Rectal smooth muscle tissue (tissue), 1 donor: Measurements from ENCODE around the gene MLXIPL.
"Not testable (repeated sequence)": the region's sequence is repeated elsewhere in the genome, so short reads cannot be mapped to it uniquely, and the experiment has no call there.

Source experiments
- H3K27ac ChIP-seq: one replicate; pipeline ENCODE4 v1.7.0; 2013; ENCODE audit warnings: low read depth, low read length, inconsistent platforms
- H3K27me3 ChIP-seq: one replicate; pipeline ENCODE4 v1.7.0; 2013; ENCODE audit warnings: low read length; ENCODE audit not compliant: control insufficient read depth, insufficient read depth
- H3K36me3 ChIP-seq: one replicate; pipeline ENCODE4 v1.7.0; 2013; ENCODE audit warnings: low read length; ENCODE audit not compliant: control insufficient read depth, insufficient read depth
- H3K4me1 ChIP-seq: one replicate; pipeline ENCODE4 v1.7.0; 2013; ENCODE audit warnings: low read length; ENCODE audit not compliant: control insufficient read depth, insufficient read depth
- H3K4me3 ChIP-seq: one replicate; pipeline ENCODE4 v1.7.0; 2013; ENCODE audit warnings: low read length
- H3K9ac ChIP-seq: one replicate; pipeline ENCODE4 v1.7.0; 2013; ENCODE audit warnings: low read length

MLXIPL gene

DNA sequence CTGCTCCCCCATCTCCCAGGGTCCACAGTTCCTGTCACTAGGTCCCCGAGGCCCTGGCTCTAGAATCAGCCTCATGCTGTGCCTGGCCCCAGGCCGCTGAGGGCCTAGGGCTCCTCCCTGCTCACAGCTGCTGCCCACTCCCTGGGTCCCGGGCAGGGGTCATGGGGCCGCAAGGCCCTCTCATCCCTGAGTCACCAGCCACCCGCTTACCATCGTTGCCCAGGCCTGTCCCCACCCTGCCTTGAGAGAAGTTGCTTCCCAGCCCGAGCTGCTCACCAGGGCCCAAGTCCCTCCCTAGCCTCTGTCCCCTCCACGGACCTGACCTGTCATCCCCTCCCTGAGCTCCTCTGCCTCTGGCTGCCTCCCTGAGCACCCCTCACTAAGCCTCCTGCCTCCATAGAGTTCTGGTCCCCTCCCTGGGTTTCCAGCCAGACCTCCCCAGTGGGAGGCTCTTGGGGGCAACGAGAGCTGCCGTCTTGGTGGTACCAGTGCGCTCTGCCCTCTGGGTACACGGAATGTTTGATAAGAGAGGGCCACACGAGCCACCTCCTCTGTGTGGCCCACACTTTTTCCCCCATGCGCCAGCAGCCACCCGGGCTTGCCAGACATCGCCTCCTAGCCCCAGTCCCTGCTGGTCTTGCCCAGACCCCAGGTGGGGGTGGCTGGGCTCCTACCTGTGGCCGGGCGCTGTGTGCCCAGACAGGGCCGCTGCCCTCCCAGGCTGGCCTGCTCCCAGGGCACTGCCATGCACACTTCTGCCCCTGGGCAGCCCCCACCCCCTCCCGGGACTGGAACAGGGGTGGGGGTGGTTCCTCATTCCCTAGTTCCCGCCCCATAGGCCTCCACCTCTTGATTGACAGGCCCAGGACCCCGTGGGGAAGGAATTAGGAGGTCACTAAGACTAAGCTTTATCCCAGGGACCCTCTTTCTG lies 21.3 kb downstream of the MLXIPL start:
- H3K27ac ChIP-seq: no peak overlapping the region
- H3K36me3 ChIP-seq: no peaks in the 10 kb centered on the region
- H3K27me3 ChIP-seq: peaks cover 9% of the 10 kb centered on the region
- H3K4me1 ChIP-seq: no peaks in the 10 kb centered on the region
- H3K9ac ChIP-seq: no peak overlapping the region
- no peak overlapping the region for H3K4me3 ChIP-seq

DNA sequence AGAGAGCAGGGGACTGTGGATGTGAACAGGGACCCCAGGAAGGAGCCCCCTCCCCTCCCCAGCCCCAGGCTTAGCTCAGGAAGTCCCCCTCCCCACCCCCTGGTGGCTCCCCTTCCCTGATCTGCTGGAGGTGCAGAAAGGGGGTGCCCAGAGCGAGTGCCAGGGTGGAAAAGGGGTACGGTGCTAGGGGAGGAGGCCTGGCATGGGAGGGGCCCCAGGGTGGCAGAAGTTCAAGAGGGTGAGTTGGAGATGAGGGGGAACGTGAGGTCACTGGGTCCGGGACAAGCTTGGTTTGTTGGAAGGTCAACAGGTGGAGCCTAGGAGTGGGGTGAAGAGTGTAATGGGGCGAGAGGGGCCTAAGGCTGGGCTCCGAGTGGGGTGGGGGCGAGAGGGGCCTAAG lies 24.4 kb downstream of the MLXIPL start:
- no peak overlapping the region for H3K9ac ChIP-seq
- no peaks in the 10 kb centered on the region for H3K4me1 ChIP-seq

DNA sequence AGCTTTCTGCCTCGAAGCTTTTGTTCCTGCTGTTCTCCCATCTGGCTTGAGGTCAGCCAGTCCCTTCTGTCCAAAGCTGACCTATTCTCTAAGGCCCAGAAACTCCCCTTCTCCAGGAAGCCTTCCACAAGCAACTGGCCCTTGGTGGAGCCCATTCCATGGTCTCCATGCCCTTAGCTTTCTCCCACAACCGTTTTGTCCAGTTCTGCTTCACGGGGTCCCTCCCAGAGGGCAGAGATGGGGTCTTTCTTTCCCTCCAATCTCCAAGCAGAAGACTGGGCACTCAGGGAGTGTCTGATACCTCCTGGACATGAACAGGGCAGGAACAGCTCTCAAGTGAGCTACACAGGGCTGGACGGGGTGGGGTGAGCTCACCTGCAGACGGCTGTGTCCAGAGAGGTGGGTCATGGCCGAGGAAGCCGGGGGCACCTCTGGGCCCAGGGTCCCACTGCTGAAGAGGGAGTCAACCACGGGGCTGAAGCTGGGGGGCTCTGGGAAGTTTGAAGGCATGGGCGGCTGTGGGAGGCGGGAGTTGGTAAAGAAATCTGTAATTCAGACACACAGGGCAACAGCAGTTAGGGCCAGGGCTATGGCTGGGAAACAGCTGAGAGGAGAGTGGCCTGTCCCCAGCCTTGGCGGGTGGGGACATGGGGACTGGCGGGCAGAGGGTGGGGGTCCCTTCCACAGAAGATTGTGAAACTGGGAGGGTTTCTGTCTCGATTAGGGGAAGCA lies 25.0 kb downstream of the MLXIPL start:
- Histone ChIP-seq H3K27me3 (peaks cover 11% of the 10 kb centered on the region), H3K27ac (no peak overlapping the region), H3K9ac (no peak overlapping the region), H3K4me3 (no peak overlapping the region), H3K36me3 (no peaks in the 10 kb centered on the region), H3K4me1 (no peaks in the 10 kb centered on the region)

More for the DNA sequence above, 24.4 kb downstream of the MLXIPL start:
- Histone ChIP-seq H3K36me3 (no peaks in the 10 kb centered on the region), H3K27ac (no peak overlapping the region), H3K4me3 (no peak overlapping the region), H3K27me3 (peaks cover 11% of the 10 kb centered on the region)

DNA sequence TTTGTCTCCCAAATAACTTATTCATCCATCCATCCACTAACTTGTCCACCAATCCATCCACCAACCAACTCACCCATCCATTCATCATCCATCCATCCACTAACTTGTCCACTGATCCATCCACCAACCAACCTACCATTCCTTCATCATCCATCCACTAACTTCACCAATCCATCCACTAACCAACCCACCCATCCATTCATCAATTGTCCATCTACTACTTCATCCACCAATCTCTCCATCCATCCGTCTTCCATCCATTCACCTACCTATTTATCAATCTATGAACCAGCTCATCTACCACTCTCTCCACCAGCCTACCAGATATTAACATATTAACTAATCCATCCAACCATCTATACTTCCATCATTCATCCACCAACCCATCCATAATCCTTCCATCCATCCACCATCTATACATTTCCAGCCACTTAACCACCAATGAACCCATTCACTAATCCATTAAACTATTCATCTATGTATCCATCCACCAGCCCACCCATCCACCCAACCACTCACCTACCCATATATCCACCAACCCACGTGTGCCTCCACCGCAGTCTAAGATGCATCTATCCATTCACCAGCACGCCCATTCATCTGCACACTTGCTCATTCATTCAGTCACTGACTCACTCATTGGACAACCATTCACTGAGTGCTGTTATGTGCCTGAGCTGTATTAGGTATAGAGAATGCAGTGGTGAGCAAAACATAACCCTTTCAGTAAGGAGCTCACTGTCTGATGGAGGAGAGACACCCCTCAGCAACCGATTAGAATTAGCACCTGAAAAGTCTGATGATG lies 26.1 kb downstream of the MLXIPL start:
- Histone ChIP-seq H3K27me3 (peaks cover 10% of the 10 kb centered on the region), H3K4me3 (no peak overlapping the region), H3K9ac (no peak overlapping the region), H3K27ac (no peak overlapping the region), H3K36me3 (no peaks in the 10 kb centered on the region), H3K4me1 (no peaks in the 10 kb centered on the region)

DNA sequence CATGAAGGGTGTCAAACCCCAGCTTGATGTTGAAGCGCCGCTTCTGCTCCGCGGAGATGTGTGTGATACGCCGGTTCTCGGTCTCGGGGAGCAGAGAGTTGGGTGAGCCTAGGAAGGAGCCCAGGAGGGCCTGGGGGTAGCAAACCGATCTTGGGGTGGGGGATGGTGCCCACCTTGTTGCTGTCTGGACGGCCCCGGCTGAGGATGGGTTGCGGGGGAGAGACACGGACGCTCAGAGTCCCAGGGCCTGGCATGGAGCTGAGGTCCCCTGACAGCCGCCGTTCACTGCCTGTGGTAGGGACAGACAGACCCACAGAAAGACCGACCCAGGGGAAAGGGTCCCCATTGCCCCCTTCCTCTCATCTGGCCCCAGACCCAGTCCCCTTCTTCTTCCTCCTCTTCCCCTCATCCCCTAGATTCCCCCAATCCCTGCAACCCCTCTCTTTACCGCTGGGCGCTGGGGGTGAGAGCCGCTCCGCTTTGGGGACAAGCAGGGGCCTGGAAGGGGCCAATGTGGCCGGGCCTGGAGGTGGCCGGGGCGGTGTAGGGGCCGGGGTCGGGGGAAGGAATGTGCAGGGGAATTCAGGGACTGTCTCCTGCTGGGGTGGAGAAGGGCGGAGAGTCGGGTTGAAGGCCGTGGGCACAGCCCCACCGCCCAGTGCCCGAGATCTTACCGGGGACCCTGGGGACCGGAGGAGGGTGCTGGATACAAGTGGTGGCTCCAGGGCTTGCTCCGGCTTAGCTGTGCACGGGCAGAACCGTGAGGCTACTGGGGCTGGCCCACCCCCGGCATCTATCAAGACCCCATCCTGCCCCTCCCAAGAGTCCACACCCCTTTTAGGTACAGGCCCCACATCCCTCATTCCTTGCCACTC lies 27.9 kb downstream of the MLXIPL start:
- H3K27ac ChIP-seq: no peak overlapping the region
- H3K27me3 ChIP-seq: peaks cover 2% of the 10 kb centered on the region

DNA sequence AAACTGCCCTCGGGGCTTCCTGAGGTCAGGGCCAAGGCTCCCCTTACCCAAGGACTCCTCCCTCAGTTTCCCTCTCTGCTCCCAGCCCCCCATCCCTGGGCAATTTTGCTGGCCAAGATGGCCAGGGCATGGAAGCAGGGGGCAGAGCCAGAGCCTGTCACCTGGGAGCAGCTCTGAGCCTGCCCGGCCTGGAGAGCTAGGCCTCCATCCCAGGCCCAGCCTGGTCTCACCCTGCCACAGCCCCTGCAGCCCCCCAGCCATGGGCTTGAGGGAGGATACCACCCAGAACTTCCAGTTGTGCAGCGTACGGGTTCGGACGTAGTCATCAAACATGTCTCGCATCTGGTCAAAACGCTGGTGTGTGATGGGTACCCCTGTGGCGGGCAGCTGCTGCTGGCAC lies 29.0 kb downstream of the MLXIPL start:
- Histone ChIP-seq H3K27me3 (peaks cover 2% of the 10 kb centered on the region), H3K9ac (no peak overlapping the region), H3K36me3 (no peaks in the 10 kb centered on the region), H3K27ac (no peak overlapping the region), H3K4me1 (no peaks in the 10 kb centered on the region), H3K4me3 (no peak overlapping the region)

More for the DNA sequence above, 27.9 kb downstream of the MLXIPL start:
- no peaks in the 10 kb centered on the region for H3K36me3 ChIP-seq
- H3K4me3 ChIP-seq: no peak overlapping the region
- no peaks in the 10 kb centered on the region for H3K4me1 ChIP-seq
- no peak overlapping the region for H3K9ac ChIP-seq

DNA sequence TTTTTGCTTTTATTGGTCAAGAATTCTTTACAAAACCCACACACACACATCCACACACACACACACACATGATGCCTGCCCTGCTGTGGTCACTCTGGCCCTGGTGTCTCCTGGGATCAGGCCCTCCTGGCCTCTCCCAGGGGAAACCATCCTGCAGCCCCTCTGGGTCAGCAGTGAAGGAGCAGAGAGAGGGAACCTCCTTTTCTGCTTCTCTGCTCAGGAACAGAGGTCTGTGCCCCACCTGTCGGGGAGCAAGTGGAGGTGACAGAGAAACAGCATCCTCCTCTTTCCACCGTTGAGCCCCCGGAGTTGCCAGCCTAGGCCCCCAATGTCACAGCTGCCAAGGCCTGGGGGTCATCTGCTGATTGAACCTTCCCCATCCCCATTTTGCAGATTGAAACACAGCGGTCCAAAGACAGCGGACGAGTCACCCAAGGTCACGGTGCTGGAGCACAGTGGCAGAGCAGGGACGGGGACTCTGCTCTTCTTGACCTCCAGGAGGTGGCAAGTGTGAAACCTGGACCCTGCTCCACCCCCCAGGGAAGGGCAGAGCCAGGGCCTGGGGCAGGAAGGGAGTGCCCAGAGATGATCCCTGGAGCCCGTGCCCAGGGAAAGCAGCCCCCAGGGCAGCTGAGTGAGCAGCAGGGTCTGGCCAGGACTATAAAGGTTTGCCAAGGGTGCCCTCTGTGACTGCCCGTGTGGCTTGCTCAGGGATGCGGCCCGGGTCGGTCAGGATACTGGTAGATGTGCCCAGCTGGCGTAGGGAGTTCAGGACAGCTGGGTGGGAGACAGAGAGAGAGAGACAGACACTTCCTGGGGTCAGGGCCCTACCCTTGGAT lies 30.9 kb downstream of the MLXIPL start:
- H3K27ac ChIP-seq: no peak overlapping the region
- H3K9ac ChIP-seq: no peak overlapping the region
- no peak overlapping the region for H3K4me3 ChIP-seq
- no peaks in the 10 kb centered on the region for H3K4me1 ChIP-seq
- peaks cover 2% of the 10 kb centered on the region for H3K27me3 ChIP-seq
- H3K36me3 ChIP-seq: no peaks in the 10 kb centered on the region

DNA sequence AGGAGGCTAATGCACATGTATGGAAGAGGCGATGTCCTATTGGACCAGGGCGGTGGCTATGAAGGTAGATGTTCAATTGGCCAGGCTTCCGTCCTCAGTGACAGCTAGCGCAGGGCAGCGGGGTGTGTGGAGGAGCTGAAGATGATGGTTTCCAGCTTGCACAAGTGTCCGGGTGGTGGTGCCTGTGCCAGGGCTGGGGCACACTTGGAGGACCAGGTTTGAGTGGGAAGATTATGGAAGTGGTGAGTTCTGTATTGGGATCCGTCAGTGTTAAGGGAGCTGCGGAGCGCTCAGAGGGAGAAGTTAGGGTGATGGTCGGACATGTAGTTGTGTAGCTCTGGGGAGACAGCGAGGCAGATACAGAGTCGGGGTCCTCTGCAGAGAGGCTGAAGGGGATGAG lies 37.4 kb downstream of the MLXIPL start:
- H3K27me3 ChIP-seq: peaks cover 2% of the 10 kb centered on the region
- peaks cover 2% of the 10 kb centered on the region for H3K4me1 ChIP-seq
- no peak overlapping the region for H3K9ac ChIP-seq
- H3K27ac ChIP-seq: no peak overlapping the region
- H3K36me3 ChIP-seq: no peaks in the 10 kb centered on the region
- H3K4me3 ChIP-seq: no peak overlapping the region

DNA sequence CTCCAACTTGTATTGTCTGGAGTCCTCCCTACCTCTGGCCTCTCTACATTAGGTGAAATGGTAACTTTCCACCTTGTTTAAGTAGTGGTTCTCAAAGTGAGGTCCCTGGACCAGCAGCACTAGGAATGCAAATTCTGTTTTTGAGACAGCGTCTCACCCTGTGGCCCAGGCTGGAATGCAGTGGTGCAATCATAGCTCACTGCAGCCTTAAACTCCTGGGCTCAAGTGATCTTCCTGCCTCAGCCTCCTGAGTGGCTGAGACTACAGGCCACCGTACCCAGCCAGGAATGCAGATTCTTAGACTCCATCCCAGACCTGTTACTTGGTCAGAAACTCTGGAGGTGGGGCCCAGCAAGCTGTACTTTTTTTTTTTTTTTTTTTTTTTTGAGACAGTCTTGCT lies 39.1 kb downstream of the MLXIPL start:
- Histone ChIP-seq H3K27me3 (peaks cover 2% of the 10 kb centered on the region), H3K4me3 (no peak overlapping the region), H3K4me1 (peaks cover 2% of the 10 kb centered on the region), H3K36me3 (no peaks in the 10 kb centered on the region), H3K27ac (no peak overlapping the region), H3K9ac (no peak overlapping the region)

DNA sequence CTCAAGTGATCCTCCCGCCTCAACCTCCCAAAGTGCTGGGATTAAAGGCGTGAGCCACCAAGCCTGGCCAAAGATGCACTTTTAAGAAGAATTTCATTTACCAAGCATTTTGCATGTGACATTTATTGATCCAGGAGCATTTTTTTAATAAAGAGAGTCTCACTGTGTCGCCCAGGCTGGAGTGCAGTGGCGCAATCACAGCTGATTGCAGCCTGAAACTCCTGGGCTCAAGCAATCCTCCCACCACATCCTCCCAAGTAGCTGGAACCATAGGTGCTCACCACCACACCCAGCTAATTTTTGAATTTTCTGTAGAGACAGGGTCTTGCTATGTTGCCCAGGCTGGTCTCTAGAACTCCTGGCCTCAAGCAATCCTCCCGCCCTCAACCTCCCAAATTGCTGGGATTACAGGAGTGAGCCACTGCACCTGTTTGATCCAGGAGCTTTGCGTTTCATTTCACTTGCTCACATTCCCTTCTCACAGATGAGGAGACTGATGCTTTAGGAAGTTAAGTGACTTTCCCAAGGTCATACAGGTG lies 41.6 kb downstream of the MLXIPL start:
- H3K27me3 ChIP-seq: peaks cover under 1% of the 10 kb centered on the region
- H3K36me3 ChIP-seq: no peaks in the 10 kb centered on the region
- no peak overlapping the region for H3K27ac ChIP-seq
- H3K4me3 ChIP-seq: no peak overlapping the region
- peaks cover under 1% of the 10 kb centered on the region for H3K4me1 ChIP-seq
- H3K9ac ChIP-seq: no peak overlapping the region

DNA sequence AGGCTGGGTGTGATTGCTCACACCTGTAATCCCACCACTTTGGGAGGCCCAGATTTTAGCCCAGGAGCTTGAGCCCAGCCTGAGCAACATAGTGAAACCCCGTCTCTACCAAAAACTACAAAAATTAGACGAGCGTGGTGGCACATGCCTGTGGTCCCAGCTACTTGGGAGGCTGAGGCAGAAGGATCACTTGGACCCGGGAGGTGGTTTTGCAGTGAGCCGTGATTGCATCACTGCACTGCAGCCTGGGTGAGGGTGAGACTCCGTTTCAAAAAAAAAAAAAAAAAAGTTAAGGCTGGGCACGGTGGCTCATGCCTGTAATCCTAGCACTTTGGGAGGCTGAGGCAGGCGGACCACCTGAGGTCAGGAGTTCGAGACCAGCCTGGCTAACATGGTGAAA lies 43.3 kb downstream of the MLXIPL start:
- not testable (repeated sequence) for H3K27me3 ChIP-seq, H3K27ac ChIP-seq, H3K4me3 ChIP-seq, H3K9ac ChIP-seq, H3K4me1 ChIP-seq, H3K36me3 ChIP-seq
